Measurements from ENCODE around the gene DUSP10. TPM values are rescaled to one million over a fixed set of nuclear protein-coding genes. Genes with fewer than 3 reads are reported as not detected.
A peak's percentile ranks its signal among the peaks of the same experiment; 100 is the strongest.

The DUSP10 gene
- total and polyA plus RNA-seq, 2 donors (not counting 1 experiment from before 2014, with no cell fraction given): 19.4 to 71.7 TPM

DNA sequence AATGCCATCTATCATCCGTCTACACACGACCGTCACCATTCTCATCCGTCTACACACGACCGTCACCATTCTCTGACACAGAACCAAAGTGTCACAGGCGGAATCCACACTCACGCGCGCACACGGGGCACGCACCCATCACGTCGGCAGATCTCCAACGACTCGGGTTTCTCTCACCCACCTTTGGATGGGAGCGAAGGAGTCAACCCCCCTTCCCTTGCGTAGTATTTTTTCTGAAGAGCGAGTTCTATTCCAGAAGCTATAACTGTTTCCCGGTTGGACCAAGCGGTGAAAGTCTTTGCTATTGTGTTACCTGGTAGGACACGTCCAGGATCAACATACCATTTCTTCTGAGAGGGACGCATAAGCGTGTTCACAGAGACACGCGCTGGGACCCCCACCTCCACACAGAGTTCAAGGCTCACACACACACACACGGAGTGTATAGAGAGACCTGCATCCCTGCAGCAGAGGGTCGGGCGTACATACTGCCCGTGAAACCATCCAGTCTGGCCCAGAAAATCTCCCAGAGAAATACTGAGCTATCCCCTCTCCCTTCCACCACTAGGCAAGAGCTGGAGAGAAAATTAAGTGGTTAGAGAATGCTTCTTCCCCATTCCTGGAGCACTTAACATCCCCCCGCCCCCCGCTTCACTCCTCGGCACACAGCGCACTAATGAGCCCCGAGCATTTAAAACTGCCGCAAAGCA, 741 bp downstream of the DUSP10 start:
- peaks cover 6% of the 10 kb centered on the region for H3K36me3 ChIP-seq (ENCODE audit: control insufficient read depth, insufficient read depth, low read length)
- H2AFZ ChIP-seq (ENCODE audit: low read length): peak overlapping the region; percentile 30
- peak overlapping the region; percentile 65 for H3K9ac ChIP-seq (ENCODE audit: insufficient read depth, low read length)
- no peaks in the 10 kb centered on the region for H3K4me1 ChIP-seq (ENCODE audit: control insufficient read depth, extremely low read depth, insufficient read depth, low read length)
- no peaks in the 10 kb centered on the region for H3K9me3 ChIP-seq (ENCODE audit: control insufficient read depth, insufficient read depth, low read depth, low read length)
- H3K79me2 ChIP-seq (ENCODE audit: control insufficient read depth, insufficient read depth, low read length): peaks cover 52% of the 10 kb centered on the region
- no peaks in the 10 kb centered on the region for H3K27me3 ChIP-seq (ENCODE audit: control insufficient read depth, insufficient read depth, low read length)
- peak overlapping the region; percentile 49 to 99 (median 89) for H3K4me3 ChIP-seq (replicated peaks in 1 of 4; ENCODE audit: control extremely low read depth in 1 of 4, insufficient read depth in 1 of 4, low read depth in 3 of 4, low read length in 4 of 4)
- peak in 1 of 2 donors; percentile 66 for DNase-seq (ENCODE audit: low read depth in 2 of 2)
- H3K4me2 ChIP-seq (ENCODE audit: extremely low read depth, insufficient read depth, low read length): peak overlapping the region; percentile 78
- peak overlapping the region; percentile 77 for H3K27ac ChIP-seq (ENCODE audit: insufficient read depth, low read length)
- no peak for TF ChIP-seq EZH2 (IDR thresholded peaks at IDR 0.05; ENCODE audit: low read length, missing control alignments)
- TF ChIP-seq, protein P1, sequence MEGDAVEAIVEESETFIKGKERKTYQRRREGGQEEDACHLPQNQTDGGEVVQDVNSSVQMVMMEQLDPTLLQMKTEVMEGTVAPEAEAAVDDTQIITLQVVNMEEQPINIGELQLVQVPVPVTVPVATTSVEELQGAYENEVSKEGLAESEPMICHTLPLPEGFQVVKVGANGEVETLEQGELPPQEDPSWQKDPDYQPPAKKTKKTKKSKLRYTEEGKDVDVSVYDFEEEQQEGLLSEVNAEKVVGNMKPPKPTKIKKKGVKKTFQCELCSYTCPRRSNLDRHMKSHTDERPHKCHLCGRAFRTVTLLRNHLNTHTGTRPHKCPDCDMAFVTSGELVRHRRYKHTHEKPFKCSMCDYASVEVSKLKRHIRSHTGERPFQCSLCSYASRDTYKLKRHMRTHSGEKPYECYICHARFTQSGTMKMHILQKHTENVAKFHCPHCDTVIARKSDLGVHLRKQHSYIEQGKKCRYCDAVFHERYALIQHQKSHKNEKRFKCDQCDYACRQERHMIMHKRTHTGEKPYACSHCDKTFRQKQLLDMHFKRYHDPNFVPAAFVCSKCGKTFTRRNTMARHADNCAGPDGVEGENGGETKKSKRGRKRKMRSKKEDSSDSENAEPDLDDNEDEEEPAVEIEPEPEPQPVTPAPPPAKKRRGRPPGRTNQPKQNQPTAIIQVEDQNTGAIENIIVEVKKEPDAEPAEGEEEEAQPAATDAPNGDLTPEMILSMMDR (conservative IDR thresholded peaks at IDR 0.05 in 1 of 2, IDR thresholded peaks at IDR 0.05 in 1 of 2; ENCODE audit: low read depth in 1 of 2, low read length in 2 of 2): no peak
- no peaks in the 10 kb centered on the region for H4K20me1 ChIP-seq (ENCODE audit: control insufficient read depth, extremely low read depth, insufficient read depth, low read length)

- H3K4me3 ChIP-seq (replicated peaks in 1 of 4; ENCODE audit: control extremely low read depth in 1 of 4, insufficient read depth in 1 of 4, low read depth in 3 of 4, low read length in 4 of 4): peak overlapping the region; percentile 49 to 99 (median 89)
- H3K36me3 ChIP-seq (ENCODE audit: control insufficient read depth, insufficient read depth, low read length): peaks cover 6% of the 10 kb centered on the region
- no peaks in the 10 kb centered on the region for H4K20me1 ChIP-seq (ENCODE audit: control insufficient read depth, extremely low read depth, insufficient read depth, low read length)
- H3K79me2 ChIP-seq (ENCODE audit: control insufficient read depth, insufficient read depth, low read length): peaks cover 59% of the 10 kb centered on the region
- peak overlapping the region; percentile 65 for H3K9ac ChIP-seq (ENCODE audit: insufficient read depth, low read length)
- no peak for DNase-seq (ENCODE audit: low read depth in 2 of 2)
- H3K9me3 ChIP-seq (ENCODE audit: control insufficient read depth, insufficient read depth, low read depth, low read length): no peaks in the 10 kb centered on the region
- TF ChIP-seq, protein P1 (conservative IDR thresholded peaks at IDR 0.05 in 1 of 2, IDR thresholded peaks at IDR 0.05 in 1 of 2; ENCODE audit: low read depth in 1 of 2, low read length in 2 of 2): no peak
- TF ChIP-seq EZH2 (IDR thresholded peaks at IDR 0.05; ENCODE audit: low read length, missing control alignments): no peak
- peak overlapping the region; percentile 78 for H3K4me2 ChIP-seq (ENCODE audit: extremely low read depth, insufficient read depth, low read length)
- H2AFZ ChIP-seq (ENCODE audit: low read length): peak overlapping the region; percentile 9
- H3K27ac ChIP-seq (ENCODE audit: insufficient read depth, low read length): peak overlapping the region; percentile 77
- H3K27me3 ChIP-seq (ENCODE audit: control insufficient read depth, insufficient read depth, low read length): no peaks in the 10 kb centered on the region
- no peaks in the 10 kb centered on the region for H3K4me1 ChIP-seq (ENCODE audit: control insufficient read depth, extremely low read depth, insufficient read depth, low read length)
Observed at GRCh38 chr1:221740369-221740992, 1.4 kb downstream of the DUSP10 start.

DNA sequence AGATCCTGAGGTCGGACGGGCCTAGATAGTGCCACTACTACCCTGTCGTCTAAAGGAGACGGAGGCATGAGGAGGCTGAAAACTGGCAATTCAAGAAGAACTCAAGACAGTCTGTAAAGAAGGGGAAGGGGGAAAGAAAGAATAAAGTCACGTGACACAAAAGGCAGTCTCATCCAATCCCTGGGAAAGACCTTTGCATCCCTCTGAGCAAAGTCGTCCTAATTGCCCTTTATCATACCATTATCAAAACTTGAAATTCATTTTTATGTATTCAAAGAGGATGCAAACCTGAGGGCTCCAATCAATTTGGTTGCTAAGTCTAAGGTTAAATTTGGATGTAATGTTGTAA, 2.2 kb downstream of the DUSP10 start:
- H3K27ac ChIP-seq (ENCODE audit: insufficient read depth, low read length): no peak overlapping the region

More for the DNA sequence above, 2.2 kb downstream of the DUSP10 start:
- Histone ChIP-seq H2AFZ (ENCODE audit: low read length) (no peak overlapping the region), H3K79me2 (ENCODE audit: control insufficient read depth, insufficient read depth, low read length) (peaks cover 66% of the 10 kb centered on the region), H3K9ac (ENCODE audit: insufficient read depth, low read length) (no peak overlapping the region), H3K4me2 (ENCODE audit: extremely low read depth, insufficient read depth, low read length) (peak overlapping the region; percentile 44), H3K4me1 (ENCODE audit: control insufficient read depth, extremely low read depth, insufficient read depth, low read length) (no peaks in the 10 kb centered on the region), H3K4me3 (replicated peaks in 1 of 4; ENCODE audit: control extremely low read depth in 1 of 4, insufficient read depth in 1 of 4, low read depth in 3 of 4, low read length in 4 of 4) (peak overlapping the region; percentile 49 to 99 (median 89)), H4K20me1 (ENCODE audit: control insufficient read depth, extremely low read depth, insufficient read depth, low read length) (no peaks in the 10 kb centered on the region), H3K9me3 (ENCODE audit: control insufficient read depth, insufficient read depth, low read depth, low read length) (no peaks in the 10 kb centered on the region), H3K27me3 (ENCODE audit: control insufficient read depth, insufficient read depth, low read length) (no peaks in the 10 kb centered on the region), H3K36me3 (ENCODE audit: control insufficient read depth, insufficient read depth, low read length) (peaks cover 6% of the 10 kb centered on the region)
- TF ChIP-seq EZH2 (IDR thresholded peaks at IDR 0.05; ENCODE audit: low read length, missing control alignments): no peak
- TF ChIP-seq, protein P1 (conservative IDR thresholded peaks at IDR 0.05 in 1 of 2, IDR thresholded peaks at IDR 0.05 in 1 of 2; ENCODE audit: low read depth in 1 of 2, low read length in 2 of 2): no peak
- no peak for DNase-seq (ENCODE audit: low read depth in 2 of 2)
